GM13976 (cell line): ENCODE data around the gene MERTK.

Experiments
- DNase-seq: peaks from one replicate; pipeline ENCODE4 v3.0.0; 2012; ENCODE audit warnings: low spot score
- in situ Hi-C: fragments of 300-500 bp; cut with MboI; formaldehyde crosslinking; loops from one replicate; pipeline ENCODE4 v1.12.0; 2022; ENCODE audit warnings: low sequenced_read_pairs, mixed read lengths, inconsistent platforms; ENCODE audit not compliant: unreplicated experiment
- TF ChIP-seq, protein P1 (sequence below): IDR thresholded peaks from 2 replicates; pipeline ENCODE4 v1.5.1; 2012; ENCODE audit warnings: borderline replicate concordance, mild to moderate bottlenecking; ENCODE audit not compliant: insufficient read depth; ENCODE audit errors: extremely low read depth, missing control alignments, control extremely low read depth

The MERTK gene

DNA sequence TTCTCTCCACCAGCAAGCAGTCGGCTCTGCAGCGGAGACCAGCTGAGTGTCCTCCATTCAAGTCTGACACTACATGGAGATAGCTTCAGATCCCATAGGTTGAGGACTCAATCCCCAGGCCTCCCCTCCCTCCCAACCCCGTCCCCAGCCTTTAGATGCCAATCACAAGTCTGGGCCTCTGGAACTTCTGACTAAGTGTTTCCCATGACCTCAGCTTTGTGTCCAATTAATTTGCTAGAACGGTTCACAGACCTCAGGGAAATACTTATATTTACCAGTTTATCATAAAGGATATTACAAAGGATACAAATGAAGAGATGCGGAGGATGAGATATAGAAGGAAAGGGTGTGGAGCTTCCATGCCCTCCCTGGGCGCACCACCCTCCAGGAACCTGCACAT, 77.4 kb downstream of the MERTK start:
- TF ChIP-seq, protein P1, sequence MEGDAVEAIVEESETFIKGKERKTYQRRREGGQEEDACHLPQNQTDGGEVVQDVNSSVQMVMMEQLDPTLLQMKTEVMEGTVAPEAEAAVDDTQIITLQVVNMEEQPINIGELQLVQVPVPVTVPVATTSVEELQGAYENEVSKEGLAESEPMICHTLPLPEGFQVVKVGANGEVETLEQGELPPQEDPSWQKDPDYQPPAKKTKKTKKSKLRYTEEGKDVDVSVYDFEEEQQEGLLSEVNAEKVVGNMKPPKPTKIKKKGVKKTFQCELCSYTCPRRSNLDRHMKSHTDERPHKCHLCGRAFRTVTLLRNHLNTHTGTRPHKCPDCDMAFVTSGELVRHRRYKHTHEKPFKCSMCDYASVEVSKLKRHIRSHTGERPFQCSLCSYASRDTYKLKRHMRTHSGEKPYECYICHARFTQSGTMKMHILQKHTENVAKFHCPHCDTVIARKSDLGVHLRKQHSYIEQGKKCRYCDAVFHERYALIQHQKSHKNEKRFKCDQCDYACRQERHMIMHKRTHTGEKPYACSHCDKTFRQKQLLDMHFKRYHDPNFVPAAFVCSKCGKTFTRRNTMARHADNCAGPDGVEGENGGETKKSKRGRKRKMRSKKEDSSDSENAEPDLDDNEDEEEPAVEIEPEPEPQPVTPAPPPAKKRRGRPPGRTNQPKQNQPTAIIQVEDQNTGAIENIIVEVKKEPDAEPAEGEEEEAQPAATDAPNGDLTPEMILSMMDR: no peak
- no peak for DNase-seq
- in situ Hi-C loops: no loop called here

DNA sequence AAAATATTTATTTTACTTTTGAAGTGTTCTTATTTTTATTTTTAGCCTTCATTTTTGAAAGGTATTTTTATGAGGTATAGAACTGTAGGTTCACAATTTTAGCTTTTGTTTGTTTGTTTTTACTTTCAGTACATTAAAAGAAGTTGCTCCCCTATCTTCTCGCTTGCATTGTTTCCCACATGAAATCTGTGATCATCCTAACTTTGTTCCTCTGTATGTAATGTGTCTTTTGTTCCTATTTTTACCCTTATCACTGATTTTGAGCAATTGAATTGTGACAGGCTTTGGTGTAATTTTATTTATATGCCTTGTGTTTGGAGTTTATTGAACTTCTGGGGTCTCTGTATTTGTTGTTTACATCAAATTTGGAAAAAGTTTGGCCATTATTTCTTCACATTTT, 78.8 kb downstream of the MERTK start:
- in situ Hi-C loops: no loop called here
- no peak for DNase-seq
- TF ChIP-seq, protein P1: no peak

DNA sequence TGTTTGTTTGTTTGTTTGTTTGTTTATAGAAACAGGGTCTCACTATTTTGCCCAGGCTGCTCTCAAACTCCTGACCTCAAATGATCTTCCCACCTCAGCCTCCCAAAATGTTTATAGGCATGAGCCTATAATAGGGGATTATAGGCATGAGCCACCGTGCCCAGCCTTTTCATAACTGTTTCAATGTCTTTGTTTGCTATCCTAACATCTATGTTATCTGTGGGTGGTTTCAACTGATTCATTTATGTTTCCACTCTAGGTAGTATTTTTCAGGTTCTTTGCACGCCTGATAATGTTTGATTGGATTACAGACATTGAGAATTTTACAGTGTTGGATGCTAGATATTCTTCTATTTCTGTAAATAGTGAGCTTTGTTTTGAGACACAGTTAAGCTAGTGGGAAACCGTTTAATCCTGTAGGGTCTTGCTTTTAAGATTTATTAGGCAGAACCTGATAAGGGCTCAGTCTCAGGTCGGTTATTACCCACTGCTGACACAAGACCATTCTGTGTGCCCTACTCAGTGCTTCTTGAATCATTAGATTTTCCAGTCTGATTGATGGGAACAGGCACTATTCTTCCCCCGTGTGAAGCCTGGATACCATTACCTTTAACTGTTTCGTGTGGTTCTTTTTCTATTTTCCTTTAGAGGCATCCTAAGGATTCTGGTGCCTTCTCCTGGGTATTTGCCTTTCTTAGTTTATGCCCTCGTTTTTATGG, 80.2 kb downstream of the MERTK start:
- in situ Hi-C loops: no loop called here
- DNase-seq: no peak
- TF ChIP-seq, protein P1: no peak

DNA sequence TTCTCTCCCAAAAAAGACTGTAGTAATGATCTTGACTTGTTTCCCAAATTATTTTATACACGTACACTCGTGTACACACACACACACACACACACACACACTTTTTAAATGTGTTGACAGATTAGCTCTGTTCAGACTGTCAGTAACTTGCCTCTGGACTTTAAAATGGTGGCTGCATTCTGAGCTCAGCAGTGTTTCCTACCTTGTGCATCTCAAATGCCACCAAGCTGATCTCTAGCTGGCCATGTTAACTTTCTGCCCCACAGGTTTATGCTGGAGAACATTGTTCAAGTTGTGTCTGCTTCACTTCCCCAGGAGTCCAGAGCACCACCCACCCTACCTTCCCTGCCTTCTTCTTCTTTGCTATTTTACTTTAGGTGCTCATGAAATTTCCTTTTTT, 83.3 kb downstream of the MERTK start:
- in situ Hi-C loops: no loop called here
- DNase-seq: no peak
- TF ChIP-seq, protein P1: no peak

DNA sequence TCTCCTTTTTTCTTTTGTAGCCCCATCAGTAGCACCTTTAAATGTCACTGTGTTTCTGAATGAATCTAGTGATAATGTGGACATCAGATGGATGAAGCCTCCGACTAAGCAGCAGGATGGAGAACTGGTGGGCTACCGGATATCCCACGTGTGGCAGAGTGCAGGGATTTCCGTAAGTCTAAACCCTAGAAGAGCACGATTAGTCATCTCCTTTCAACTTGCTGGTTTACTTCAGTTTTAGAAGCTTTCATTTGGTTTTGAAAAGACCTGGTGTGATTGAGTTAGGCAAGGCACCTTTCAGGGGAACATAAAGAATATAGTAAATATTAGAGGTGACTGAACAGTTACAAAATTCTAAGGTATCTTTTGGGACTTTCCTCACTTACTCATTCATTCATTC, 84.4 kb downstream of the MERTK start:
- in situ Hi-C loops: no loop called here
- TF ChIP-seq, protein P1: no peak
- peak; percentile 24 for DNase-seq

DNA sequence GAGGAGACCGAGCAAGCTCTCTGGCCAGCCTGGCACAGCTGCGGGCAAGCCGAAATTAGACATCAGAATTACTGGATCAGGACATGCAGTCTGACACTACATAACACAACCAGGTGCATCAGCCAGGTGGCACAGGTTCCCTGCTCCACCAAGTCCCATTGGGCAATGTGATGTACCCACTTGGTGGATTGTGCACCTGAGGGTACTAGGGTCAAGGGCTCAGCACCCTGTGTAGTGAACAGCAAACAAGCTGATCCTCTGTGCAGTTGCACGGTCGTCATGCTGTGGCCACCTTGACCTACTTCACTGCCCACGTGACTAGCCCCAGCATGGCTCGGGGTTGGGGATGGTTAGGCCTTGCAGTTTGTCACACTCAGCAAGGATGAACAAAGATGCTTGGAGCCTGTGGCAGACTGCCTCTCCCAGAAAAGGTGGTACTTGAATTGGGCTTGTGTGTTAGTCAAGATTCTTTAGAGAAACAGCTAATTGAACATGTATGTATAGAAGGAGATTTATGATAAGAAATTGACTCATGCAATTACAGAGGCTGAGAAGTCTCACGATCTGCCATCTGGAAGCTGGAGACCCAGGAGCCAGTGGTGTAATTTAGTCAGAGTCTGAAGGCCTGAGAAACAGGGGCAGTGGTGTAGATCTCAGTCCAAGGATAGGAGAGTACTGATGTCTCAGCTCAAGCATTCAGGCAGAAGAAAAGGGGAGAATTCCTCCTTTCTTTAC, 85.2 kb downstream of the MERTK start:
- in situ Hi-C loops: no loop called here
- TF ChIP-seq, protein P1: no peak
- DNase-seq: no peak

DNA sequence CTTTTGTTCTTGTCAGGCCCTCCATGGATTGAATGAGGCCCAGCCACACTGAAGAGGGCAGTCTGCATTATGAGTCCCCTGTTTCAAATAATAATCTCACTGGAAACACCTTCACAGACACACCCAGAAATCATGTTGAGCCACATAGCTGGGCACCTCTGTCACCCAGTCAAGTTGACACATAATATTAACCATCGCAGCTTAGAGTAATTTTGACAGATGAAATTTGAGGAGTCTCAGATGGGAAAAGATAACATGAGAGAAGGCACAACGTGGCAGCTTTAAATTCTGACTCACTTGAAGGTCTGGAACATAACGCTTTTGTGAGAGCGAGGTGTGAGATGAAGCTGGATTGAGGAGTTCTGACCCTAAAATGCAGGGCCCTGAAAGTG, 85.8 kb downstream of the MERTK start:
- TF ChIP-seq, protein P1: no peak
- in situ Hi-C loops: no loop called here
- no peak for DNase-seq
